ENCODE data around the gene TNF. TPM values are rescaled to one million over a fixed set of nuclear protein-coding genes. Genes with fewer than 3 reads are reported as not detected.

Gene TNF
- polyA plus RNA-seq, 1 donor: 0.12 TPM

Other genes starting within 250 kb of the TNF start
- 119 TPM for gene HLA-B, start 218.4 kb upstream of the TNF start, polyA plus RNA-seq (ENCODE audit: insufficient read length)
- 6.7 TPM for gene MICA, start 172.0 kb upstream of the TNF start, polyA plus RNA-seq (ENCODE audit: insufficient read length)
- gene MICB, start 77.4 kb upstream of the TNF start, polyA plus RNA-seq (ENCODE audit: insufficient read length): 0.85 TPM
- gene MCCD1, start 46.6 kb upstream of the TNF start, polyA plus RNA-seq (ENCODE audit: insufficient read length): not detected
- 420 TPM for gene DDX39B, start 33.6 kb upstream of the TNF start, polyA plus RNA-seq (ENCODE audit: insufficient read length)
- gene ATP6V1G2, start 29.0 kb upstream of the TNF start, polyA plus RNA-seq (ENCODE audit: insufficient read length): 4.2 TPM
- gene NFKBIL1, start 28.0 kb upstream of the TNF start, polyA plus RNA-seq (ENCODE audit: insufficient read length): 18.9 TPM
- not detected for gene LTA, start 3.3 kb upstream of the TNF start, polyA plus RNA-seq (ENCODE audit: insufficient read length)
- gene LTB, start 6.9 kb downstream of the TNF start, polyA plus RNA-seq (ENCODE audit: insufficient read length): 1.5 TPM
- 8.3 TPM for gene LST1, start 10.7 kb downstream of the TNF start, polyA plus RNA-seq (ENCODE audit: insufficient read length)
- gene NCR3, start 17.4 kb downstream of the TNF start, polyA plus RNA-seq (ENCODE audit: insufficient read length): not detected
- 24.6 TPM for gene AIF1, start 39.7 kb downstream of the TNF start, polyA plus RNA-seq (ENCODE audit: insufficient read length)
- 166 TPM for gene PRRC2A, start 45.1 kb downstream of the TNF start, polyA plus RNA-seq (ENCODE audit: insufficient read length)
- 252 TPM for gene BAG6, start 77.1 kb downstream of the TNF start, polyA plus RNA-seq (ENCODE audit: insufficient read length)
- 3.3 TPM for gene APOM, start 80.3 kb downstream of the TNF start, polyA plus RNA-seq (ENCODE audit: insufficient read length)
- gene C6orf47, start 85.2 kb downstream of the TNF start, polyA plus RNA-seq (ENCODE audit: insufficient read length): 13.1 TPM
- gene GPANK1, start 89.4 kb downstream of the TNF start, polyA plus RNA-seq (ENCODE audit: insufficient read length): 17.1 TPM
- gene CSNK2B, start 90.5 kb downstream of the TNF start, polyA plus RNA-seq (ENCODE audit: insufficient read length): 127 TPM
- gene LY6G5B, start 94.4 kb downstream of the TNF start, polyA plus RNA-seq (ENCODE audit: insufficient read length): 11.7 TPM
- 6.3 TPM for gene LY6G5C, start 105.5 kb downstream of the TNF start, polyA plus RNA-seq (ENCODE audit: insufficient read length)
- gene ABHD16A, start 127.8 kb downstream of the TNF start, polyA plus RNA-seq (ENCODE audit: insufficient read length): 54.6 TPM
- gene LY6G6F, start 131.3 kb downstream of the TNF start, polyA plus RNA-seq (ENCODE audit: insufficient read length): not detected
- gene LY6G6D, start 139.8 kb downstream of the TNF start, polyA plus RNA-seq (ENCODE audit: insufficient read length): not detected
- gene LY6G6C, start 146.2 kb downstream of the TNF start, polyA plus RNA-seq (ENCODE audit: insufficient read length): 0.28 TPM
- gene MPIG6B, start 147.8 kb downstream of the TNF start, polyA plus RNA-seq (ENCODE audit: insufficient read length): 0.71 TPM
- 128 TPM for gene DDAH2, start 153.7 kb downstream of the TNF start, polyA plus RNA-seq (ENCODE audit: insufficient read length)
- gene CLIC1, start 161.0 kb downstream of the TNF start, polyA plus RNA-seq (ENCODE audit: insufficient read length): 116 TPM
- 14.4 TPM for gene MSH5, start 164.4 kb downstream of the TNF start, polyA plus RNA-seq (ENCODE audit: insufficient read length)
- 2.4 TPM for gene SAPCD1, start 187.1 kb downstream of the TNF start, polyA plus RNA-seq (ENCODE audit: insufficient read length)
- 2.5 TPM for gene VWA7, start 201.8 kb downstream of the TNF start, polyA plus RNA-seq (ENCODE audit: insufficient read length)
- gene VARS1, start 220.2 kb downstream of the TNF start, polyA plus RNA-seq (ENCODE audit: insufficient read length): 48.6 TPM
- 51.7 TPM for gene LSM2, start 231.4 kb downstream of the TNF start, polyA plus RNA-seq (ENCODE audit: insufficient read length)
- 3.7 TPM for gene HSPA1L, start 239.7 kb downstream of the TNF start, polyA plus RNA-seq (ENCODE audit: insufficient read length)
- 84.3 TPM for gene HSPA1A, start 240.0 kb downstream of the TNF start, polyA plus RNA-seq (ENCODE audit: insufficient read length)